AG09309 (cell line): ENCODE measurements around the gene ACSM2A.
"Not testable (repeated sequence)": the region's sequence is repeated elsewhere in the genome, so short reads cannot be mapped to it uniquely, and the experiment has no call there.

Source experiments
- DNase-seq: peaks from one replicate; pipeline ENCODE4 v3.0.0-alpha.2; 2010; ENCODE audit warnings: low read depth
- H3K4me3 ChIP-seq: 2 replicates; pipeline ENCODE4 v1.5.1; 2011; ENCODE audit warnings: mild to moderate bottlenecking, low read depth, low read length, moderate library complexity; ENCODE audit not compliant: control insufficient read depth
- CTCF ChIP-seq: IDR thresholded peaks from 2 replicates; pipeline ENCODE4 v1.5.1; 2011; ENCODE audit warnings: mild to moderate bottlenecking, low read depth, low read length, inconsistent platforms; ENCODE audit not compliant: insufficient read depth, control insufficient read depth; ENCODE audit errors: missing control alignments

The ACSM2A gene

GRCh38 chr16:20485408-20485807 lies 34.1 kb downstream of the ACSM2A start:
- no peak for DNase-seq
- no peak for TF ChIP-seq CTCF
- H3K4me3 ChIP-seq: no peak overlapping the region

GRCh38 chr16:20490994-20491393 lies 39.7 kb downstream of the ACSM2A start:
- not testable (repeated sequence) for DNase-seq, H3K4me3 ChIP-seq

GRCh38 chr16:20491448-20491847 lies 40.1 kb downstream of the ACSM2A start:
- H3K4me3 ChIP-seq, DNase-seq: not testable (repeated sequence)

- no peak for DNase-seq
- no peak overlapping the region for H3K4me3 ChIP-seq
- no peak for TF ChIP-seq CTCF
Measured at GRCh38 chr16:20504418-20504817, 53.1 kb downstream of the ACSM2A start.

- DNase-seq: no peak
- no peak overlapping the region for H3K4me3 ChIP-seq
- no peak for TF ChIP-seq CTCF
Measured at GRCh38 chr16:20507280-20507679, 56.0 kb downstream of the ACSM2A start.

- TF ChIP-seq CTCF: no peak
- DNase-seq: no peak
- H3K4me3 ChIP-seq: no peak overlapping the region
Measured at GRCh38 chr16:20510323-20510722, 59.0 kb downstream of the ACSM2A start.

- DNase-seq: no peak
- no peak overlapping the region for H3K4me3 ChIP-seq
- TF ChIP-seq CTCF: no peak
Measured at GRCh38 chr16:20515688-20516090, 64.4 kb downstream of the ACSM2A start.

GRCh38 chr16:20517149-20517548 lies 65.8 kb downstream of the ACSM2A start:
- no peak for TF ChIP-seq CTCF
- no peak overlapping the region for H3K4me3 ChIP-seq
- no peak for DNase-seq
